NB4 (cell line): ENCODE results near the gene CYSRT1.

Experiments used
- DNase-seq: peaks from one replicate; pipeline ENCODE4 v3.0.0; 2010; ENCODE audit warnings: low read depth
- H3K4me3 ChIP-seq: one replicate; pipeline ENCODE4 v1.5.1; 2011; ENCODE audit warnings: mild to moderate bottlenecking, low read depth, low read length, moderate library complexity
- MAX ChIP-seq: IDR thresholded peaks from 2 replicates; pipeline ENCODE4 v1.6.1; 2011; ENCODE audit warnings: low read depth, low read length
- MYC ChIP-seq: IDR thresholded peaks from 2 replicates; pipeline ENCODE4 v1.6.1; 2011; ENCODE audit warnings: low read depth, low read length
- POLR2A ChIP-seq: IDR thresholded peaks from 2 replicates; pipeline ENCODE4 v1.6.1; 2011; ENCODE audit warnings: mild to moderate bottlenecking; ENCODE audit not compliant: insufficient read length; ENCODE audit errors: extremely low read depth
- TF ChIP-seq, protein P1 (sequence below): IDR thresholded peaks from one replicate; pipeline ENCODE4 v1.5.1; 2012; ENCODE audit warnings: low read depth, low read length

CYSRT1 gene

DNA sequence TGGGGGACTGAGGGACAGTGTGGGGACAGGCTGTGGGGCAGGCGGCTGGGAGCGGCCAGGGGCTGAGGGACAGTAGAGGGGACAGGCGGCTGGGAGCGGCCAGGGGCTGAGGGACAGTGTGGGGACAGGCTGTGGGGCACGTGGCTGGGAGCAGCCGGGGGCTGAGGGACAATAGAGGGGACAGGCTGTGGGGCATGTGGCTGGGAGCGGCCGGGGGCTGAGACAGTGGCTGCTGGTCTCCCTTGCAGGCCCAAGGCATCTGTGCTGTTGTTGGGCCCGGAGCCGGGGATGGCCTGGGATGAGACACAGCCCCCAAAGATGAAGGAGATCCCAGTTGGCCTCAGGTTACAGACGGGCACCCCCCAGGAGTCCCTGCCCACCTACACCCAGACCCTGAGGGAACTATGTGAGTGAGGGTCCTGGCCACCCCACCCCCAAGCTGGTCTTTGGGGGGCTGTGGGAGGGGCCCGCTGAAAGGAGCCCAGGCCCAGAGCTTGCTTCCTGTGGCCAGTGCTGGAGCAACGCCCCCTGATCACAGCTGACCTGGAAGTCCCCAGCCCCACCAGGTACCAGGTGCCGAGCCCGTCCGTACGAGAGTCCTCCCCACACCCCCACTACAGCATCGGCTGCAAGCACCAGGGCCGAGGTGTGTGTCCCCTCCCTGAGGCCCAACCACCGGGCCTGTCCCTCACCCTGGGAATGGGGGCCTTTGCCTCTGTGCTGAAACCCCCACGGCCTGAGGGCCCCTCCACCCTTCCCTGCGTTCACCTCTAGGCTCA is 26.7 kb downstream of the CYSRT1 start:
- H3K4me3 ChIP-seq: no peak overlapping the region
- no peak for TF ChIP-seq POLR2A
- no peak for TF ChIP-seq MYC
- no peak for DNase-seq

DNA sequence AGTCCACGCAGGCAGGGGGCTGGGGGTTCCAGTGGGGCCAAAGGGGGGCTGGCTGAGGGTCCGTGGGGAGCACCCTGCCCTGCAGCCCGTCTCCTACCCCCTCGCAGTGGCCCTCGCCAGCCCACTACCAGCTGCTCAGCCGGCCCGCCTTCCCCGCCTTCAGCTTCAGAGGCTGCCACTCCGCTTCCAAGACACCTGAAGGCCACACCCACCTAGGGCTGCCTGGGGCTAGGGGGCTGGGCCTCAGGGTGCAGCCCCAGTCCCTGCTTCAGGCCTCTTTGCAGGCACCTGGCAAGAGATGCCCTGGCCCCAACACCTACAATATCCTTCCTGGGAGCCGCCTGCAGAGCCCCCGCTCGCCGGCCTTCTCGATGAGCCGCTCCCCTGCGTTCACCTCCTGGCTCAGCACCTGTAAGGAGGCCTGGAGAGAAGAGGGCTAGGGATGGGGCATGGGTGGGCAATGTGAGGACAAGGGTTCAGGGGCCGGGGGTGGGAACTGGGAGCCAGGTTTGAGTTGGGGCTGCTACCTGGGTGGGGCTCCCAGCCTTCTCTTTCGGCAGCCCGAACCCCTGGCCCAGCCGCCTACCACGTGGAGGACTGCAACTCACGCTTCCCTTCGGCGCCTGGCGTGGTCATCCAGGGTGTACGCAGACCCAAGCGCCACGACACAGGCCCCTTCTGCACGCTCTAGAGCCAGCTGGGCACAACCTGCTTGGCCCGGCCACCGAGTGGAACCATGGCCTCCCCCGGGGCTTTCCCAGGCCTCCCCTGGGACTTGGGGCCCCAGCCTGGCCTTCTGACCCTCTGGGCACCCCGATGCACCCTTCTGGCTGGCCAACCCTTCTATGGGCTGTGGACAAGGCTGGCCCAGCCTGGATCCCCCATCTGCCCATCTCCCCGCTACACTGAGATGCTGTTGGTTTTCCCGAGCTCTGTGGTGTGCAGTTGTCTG is 27.9 kb downstream of the CYSRT1 start:
- DNase-seq: no peak
- no peak for TF ChIP-seq MAX
- no peak overlapping the region for H3K4me3 ChIP-seq

DNA sequence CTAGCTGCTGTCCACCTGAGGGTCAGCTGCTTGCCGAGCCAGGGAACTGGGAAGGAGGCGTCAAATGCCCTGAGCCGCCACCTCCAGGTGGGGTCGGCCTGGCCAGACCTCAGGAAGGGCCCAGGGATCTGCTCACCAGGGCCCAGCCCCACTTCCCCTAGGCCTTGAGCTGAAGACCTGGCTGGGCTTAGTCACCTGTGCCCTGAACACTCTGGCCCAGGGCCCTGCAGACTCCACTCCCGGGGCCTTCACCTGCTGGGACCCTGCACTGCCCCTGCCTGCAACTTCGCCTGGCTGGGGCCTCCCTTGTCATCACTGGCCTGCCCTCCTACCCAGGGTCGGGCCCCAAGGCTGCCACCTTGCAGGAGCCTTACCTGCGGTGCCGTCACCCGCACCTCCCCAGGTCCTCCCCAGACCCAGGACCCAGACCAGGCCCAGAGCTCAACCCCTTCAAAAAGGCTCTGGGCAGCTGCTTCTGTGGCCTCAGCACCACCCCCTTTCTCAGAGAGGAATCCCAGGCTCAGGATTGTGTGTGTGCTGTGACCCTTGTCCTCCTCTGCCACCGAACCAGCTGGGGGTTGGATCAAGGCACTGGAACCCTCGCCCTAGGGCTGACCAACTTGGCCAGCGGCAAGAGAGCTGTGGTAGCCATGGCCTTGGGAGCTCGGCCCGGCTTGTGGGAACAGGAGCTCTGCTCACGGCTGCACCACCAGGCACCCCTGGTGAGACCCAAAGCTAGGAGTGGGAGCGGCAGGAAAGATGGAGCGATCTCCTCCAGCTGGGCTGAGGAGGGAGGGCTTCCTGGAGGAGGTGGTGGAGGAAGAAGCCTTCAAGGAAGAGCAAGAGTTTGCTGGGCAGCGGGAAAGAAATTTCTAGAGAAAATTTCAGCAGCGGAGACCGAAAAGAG is 29.0 kb downstream of the CYSRT1 start:
- no peak overlapping the region for H3K4me3 ChIP-seq
- TF ChIP-seq MYC (no peak), POLR2A (no peak)
- TF ChIP-seq, protein P1, sequence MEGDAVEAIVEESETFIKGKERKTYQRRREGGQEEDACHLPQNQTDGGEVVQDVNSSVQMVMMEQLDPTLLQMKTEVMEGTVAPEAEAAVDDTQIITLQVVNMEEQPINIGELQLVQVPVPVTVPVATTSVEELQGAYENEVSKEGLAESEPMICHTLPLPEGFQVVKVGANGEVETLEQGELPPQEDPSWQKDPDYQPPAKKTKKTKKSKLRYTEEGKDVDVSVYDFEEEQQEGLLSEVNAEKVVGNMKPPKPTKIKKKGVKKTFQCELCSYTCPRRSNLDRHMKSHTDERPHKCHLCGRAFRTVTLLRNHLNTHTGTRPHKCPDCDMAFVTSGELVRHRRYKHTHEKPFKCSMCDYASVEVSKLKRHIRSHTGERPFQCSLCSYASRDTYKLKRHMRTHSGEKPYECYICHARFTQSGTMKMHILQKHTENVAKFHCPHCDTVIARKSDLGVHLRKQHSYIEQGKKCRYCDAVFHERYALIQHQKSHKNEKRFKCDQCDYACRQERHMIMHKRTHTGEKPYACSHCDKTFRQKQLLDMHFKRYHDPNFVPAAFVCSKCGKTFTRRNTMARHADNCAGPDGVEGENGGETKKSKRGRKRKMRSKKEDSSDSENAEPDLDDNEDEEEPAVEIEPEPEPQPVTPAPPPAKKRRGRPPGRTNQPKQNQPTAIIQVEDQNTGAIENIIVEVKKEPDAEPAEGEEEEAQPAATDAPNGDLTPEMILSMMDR: no peak
- no peak for DNase-seq

DNA sequence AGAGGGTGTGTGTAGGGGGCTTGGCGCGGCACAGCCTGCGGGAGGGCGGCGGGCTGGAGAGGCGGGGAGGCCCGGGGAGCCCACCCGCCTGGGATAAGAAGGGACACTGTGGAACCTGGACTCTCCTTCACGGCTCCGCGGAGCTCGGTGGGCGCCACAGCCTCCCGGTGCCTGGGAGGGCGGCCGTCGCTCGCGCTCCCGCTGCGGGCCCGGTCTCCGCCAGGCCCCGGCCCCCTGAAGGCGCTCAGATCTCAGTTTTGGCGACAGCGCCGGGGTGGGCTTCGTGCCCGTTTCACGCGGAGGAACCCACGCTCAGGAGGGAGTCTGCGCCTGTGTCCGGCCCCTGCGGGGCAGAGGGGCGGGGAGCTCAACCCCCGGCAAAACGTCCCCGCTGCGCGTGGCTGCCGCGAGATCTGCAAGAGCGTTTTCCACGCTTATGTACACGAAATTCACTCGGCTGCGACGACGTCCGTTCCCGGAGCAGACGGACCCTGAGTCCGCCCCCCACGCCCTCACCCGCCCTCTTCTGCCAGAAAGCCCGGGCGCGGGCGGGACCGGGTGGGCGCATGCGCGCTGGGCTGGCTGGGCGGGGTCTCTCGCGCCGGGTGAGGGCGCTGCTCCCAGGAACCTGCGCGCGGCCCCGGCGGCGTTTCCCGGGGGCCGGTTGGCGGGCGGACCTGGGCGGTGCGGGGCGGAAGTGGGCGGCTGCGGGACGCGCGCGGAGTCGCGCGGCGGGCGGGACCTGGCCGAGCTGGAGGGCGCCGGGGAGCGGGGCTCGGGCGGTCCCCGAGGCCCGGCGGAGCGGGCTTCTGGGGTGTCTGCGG is 29.9 kb downstream of the CYSRT1 start, which contains the start of gene NELFB:
TSS of gene NELFB (plus strand) at position 704 of the 824 bp plus-strand sequence.
- peak; percentile 39; the same call in 1 of the 2 replicates for TF ChIP-seq MYC
- TF ChIP-seq, protein P1: no peak
- peak; percentile 88 for TF ChIP-seq POLR2A
- TF ChIP-seq MAX: no peak
- DNase-seq: peak; percentile 90
- H3K4me3 ChIP-seq: peak within 1 kb of the TSS; percentile 85

- peak overlapping the region; percentile 85 for H3K4me3 ChIP-seq
- TF ChIP-seq, protein P1: no peak
- TF ChIP-seq MYC: no peak
- no peak for TF ChIP-seq MAX
- no peak for TF ChIP-seq POLR2A
- DNase-seq: peak; percentile 65
Observed at GRCh38 chr9:137255448-137256114, 30.6 kb downstream of the CYSRT1 start.
